Rectal smooth muscle tissue (tissue), 1 donor: ENCODE data around the gene SECISBP2.
"Not testable (repeated sequence)": the region's sequence is repeated elsewhere in the genome, so short reads cannot be mapped to it uniquely, and the experiment has no call there.

Source experiments
- H3K27ac ChIP-seq: one replicate; pipeline ENCODE4 v1.7.0; 2013; ENCODE audit warnings: low read depth, low read length, inconsistent platforms
- H3K27me3 ChIP-seq: one replicate; pipeline ENCODE4 v1.7.0; 2013; ENCODE audit warnings: low read length; ENCODE audit not compliant: control insufficient read depth, insufficient read depth
- H3K36me3 ChIP-seq: one replicate; pipeline ENCODE4 v1.7.0; 2013; ENCODE audit warnings: low read length; ENCODE audit not compliant: control insufficient read depth, insufficient read depth
- H3K4me1 ChIP-seq: one replicate; pipeline ENCODE4 v1.7.0; 2013; ENCODE audit warnings: low read length; ENCODE audit not compliant: control insufficient read depth, insufficient read depth
- H3K4me3 ChIP-seq: one replicate; pipeline ENCODE4 v1.7.0; 2013; ENCODE audit warnings: low read length
- H3K9ac ChIP-seq: one replicate; pipeline ENCODE4 v1.7.0; 2013; ENCODE audit warnings: low read length

Gene SECISBP2

DNA sequence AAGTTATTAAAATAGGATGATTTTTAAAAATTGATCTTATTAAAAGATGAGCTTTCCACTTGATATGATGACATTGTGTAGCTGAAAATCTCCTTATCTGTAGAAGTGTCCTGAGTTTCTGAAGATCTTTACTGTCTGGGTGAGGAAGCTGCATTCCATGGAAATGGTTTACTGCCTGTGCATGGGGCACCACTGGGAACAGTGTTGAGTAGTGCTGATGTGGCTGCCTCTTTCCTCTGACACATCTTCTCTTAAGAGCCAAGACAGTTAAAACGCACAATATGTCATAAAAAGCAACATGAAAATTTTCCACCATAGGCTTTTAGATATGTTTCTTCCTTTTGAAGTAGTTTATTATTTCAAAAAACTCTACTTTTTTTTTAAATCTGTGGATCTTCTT lies 24.6 kb downstream of the SECISBP2 start:
- Histone ChIP-seq H3K27ac (no peak overlapping the region), H3K36me3 (peaks cover 26% of the 10 kb centered on the region), H3K9ac (no peak overlapping the region), H3K4me3 (no peak overlapping the region), H3K4me1 (no peaks in the 10 kb centered on the region), H3K27me3 (no peaks in the 10 kb centered on the region)

DNA sequence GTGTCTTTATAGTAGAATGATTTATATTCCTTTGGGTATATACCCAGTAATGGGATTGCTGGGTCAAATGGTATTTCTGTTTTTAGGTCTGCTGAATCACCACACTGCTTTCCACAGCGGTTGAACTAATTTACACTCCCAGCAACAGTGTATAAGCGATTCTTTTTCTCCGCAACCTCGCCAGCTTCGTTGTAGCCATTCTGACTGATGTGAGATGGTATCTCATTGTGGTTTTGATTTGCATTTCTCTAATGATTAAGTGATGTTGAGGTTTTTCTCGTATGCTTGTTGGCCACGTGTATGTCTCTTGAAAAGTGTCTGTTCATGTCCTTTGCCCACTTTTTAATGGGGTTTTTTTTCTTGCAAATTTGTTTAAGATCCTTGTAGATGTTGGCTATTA lies 25.5 kb downstream of the SECISBP2 start:
- peaks cover 35% of the 10 kb centered on the region for H3K36me3 ChIP-seq
- H3K27me3 ChIP-seq, H3K27ac ChIP-seq, H3K4me3 ChIP-seq, H3K9ac ChIP-seq, H3K4me1 ChIP-seq: not testable (repeated sequence)

DNA sequence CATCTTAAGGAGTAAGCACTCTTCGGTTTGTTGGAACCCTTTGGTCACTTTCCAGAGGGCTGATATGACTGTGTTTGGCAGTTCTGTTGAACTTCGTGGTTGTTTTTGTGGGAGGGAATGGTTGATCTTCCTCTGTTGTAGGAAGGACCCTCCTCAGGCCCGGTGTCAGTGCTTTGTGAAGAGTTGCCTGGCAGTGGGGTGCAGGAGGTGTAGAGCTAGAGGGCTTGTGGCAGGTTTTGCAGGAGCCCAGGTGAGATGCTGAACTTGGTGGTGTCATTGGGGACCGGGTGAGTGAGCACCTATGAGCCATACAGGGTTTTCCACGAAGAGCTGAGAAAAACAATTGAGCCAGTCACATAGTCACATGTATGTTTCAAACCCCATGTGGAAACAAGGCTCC lies 27.2 kb downstream of the SECISBP2 start:
- no peak overlapping the region for H3K27ac ChIP-seq
- no peaks in the 10 kb centered on the region for H3K4me1 ChIP-seq
- H3K4me3 ChIP-seq: no peak overlapping the region
- H3K36me3 ChIP-seq: peaks cover 44% of the 10 kb centered on the region
- H3K27me3 ChIP-seq: no peaks in the 10 kb centered on the region
- no peak overlapping the region for H3K9ac ChIP-seq

DNA sequence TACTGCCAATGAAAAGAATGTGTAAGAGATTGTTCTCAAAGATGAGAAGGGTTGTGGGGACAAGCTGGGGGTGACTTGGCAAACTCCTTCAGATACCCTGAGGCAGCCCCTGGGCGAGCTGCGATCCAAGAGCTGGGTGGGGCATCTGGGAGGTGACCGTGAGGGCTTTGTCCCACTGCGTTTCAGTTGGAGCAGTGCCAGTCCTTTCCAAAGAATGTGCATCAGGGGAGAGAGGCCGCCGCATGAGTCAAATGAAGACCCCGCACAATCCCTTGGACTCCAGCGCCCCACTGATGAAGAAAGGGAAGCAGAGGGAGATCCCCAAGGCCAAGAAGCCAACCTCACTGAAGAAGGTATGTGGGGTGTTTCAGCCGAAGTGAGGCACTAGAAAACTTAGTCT lies 28.4 kb downstream of the SECISBP2 start:
- no peak overlapping the region for H3K27ac ChIP-seq
- H3K4me1 ChIP-seq: no peaks in the 10 kb centered on the region
- H3K4me3 ChIP-seq: no peak overlapping the region
- H3K9ac ChIP-seq: no peak overlapping the region
- peaks cover 53% of the 10 kb centered on the region for H3K36me3 ChIP-seq
- H3K27me3 ChIP-seq: no peaks in the 10 kb centered on the region

DNA sequence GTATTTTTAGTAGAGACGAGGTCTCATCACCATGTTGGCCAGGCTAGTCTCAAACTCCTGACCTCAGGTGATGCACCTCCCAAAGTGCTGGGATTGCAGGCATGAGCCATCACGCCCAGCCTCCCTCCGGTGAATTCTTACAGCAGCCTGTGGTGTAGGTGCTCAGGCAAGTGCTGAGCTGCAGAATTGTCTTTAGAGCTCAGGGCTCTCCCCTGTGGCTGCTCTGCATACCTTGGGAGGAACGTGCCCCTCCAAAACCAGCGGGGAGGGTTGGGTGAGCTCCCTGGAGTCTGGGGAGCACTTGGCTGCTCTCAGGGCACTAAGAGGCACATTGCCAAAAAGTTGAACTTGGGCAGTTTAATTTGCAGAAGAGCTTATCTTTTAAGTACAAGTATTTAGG lies 29.4 kb downstream of the SECISBP2 start:
- no peaks in the 10 kb centered on the region for H3K4me1 ChIP-seq
- peaks cover 52% of the 10 kb centered on the region for H3K36me3 ChIP-seq
- no peaks in the 10 kb centered on the region for H3K27me3 ChIP-seq
- no peak overlapping the region for H3K9ac ChIP-seq
- H3K27ac ChIP-seq: no peak overlapping the region
- H3K4me3 ChIP-seq: no peak overlapping the region

DNA sequence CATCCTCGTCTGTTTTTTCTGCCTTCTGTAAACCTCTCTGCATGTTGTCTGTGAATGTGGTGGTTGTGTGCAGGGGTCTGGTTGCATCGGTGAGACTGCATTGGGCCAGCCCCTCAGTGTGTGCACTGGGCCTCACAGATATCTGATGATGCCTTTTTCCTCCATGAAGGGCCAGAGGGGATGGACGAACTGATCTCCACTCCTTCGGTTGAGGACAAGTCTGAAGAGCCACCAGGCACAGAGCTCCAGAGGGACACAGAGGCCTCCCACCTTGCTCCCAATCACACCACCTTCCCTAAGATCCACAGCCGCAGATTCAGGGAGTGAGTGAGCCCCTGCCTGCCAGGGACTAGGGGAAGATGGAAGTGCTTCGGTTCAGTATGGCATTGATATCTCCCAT lies 31.3 kb downstream of the SECISBP2 start:
- Histone ChIP-seq H3K4me1 (no peaks in the 10 kb centered on the region), H3K9ac (no peak overlapping the region), H3K27ac (no peak overlapping the region), H3K27me3 (no peaks in the 10 kb centered on the region), H3K4me3 (no peak overlapping the region), H3K36me3 (peaks cover 56% of the 10 kb centered on the region)

DNA sequence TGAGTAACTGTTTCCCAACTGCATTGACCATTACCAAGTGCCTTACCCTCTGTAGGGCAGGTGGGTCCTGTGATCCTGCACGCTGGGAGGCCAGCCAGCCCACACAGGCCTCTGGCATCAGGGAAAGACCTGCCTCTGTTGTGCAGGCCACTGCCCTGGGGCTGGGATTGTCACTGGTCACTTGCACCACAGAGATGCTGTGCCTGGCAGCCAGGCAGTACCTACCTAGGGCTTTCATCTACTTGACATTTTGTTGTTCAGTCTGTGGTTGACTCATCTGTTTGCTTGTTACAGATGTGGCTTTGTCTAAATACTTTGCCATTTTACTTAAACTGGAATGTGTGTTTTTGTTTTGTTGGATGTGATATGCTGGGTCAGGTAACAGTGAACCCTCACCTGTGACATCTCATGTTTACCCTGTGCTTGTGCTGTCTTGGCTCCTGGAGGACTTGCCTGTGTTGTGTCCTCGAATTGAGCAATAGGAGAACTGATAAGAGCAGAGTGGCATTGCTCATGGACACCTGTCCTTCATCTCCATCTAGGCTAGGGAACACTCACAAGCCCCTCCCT lies 32.8 kb downstream of the SECISBP2 start:
- Histone ChIP-seq H3K27ac (no peak overlapping the region), H3K36me3 (peaks cover 58% of the 10 kb centered on the region), H3K9ac (no peak overlapping the region), H3K4me1 (no peaks in the 10 kb centered on the region), H3K4me3 (no peak overlapping the region), H3K27me3 (no peaks in the 10 kb centered on the region)

DNA sequence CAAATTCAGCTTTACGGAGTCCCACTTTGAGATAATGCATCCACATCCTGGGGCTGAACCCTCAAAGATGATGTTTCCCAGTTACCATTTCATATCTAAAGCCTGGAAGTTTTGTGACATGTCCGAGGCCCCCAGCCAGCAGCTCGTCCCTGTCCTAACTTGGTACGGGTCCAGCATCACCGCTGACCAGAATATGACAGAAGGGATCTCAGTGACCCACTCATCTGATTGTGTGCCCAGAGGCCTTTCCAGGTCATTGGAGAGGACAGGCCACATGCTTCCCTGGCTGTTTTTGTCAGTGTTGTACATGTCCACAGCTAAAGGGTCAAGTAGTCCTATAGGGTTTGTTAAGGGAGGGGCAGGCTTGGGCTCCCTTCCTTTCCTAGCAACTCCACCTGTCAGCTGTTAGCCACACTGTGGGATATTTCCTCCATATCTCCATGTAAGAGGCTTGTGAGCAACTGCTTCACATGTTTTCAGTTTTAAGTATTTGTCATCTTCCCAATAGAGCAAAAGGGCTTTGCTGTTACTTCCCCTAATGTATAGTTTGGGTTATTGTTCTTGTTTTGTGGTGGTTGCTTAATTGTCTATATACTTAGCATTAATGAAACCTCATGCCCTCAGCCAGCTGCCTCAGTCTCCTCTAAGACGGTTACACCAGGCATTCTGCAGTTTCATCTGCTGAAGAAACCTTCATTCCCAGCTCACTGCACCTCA lies 33.4 kb downstream of the SECISBP2 start:
- Histone ChIP-seq H3K27ac (no peak overlapping the region), H3K4me1 (no peaks in the 10 kb centered on the region), H3K9ac (no peak overlapping the region), H3K27me3 (no peaks in the 10 kb centered on the region), H3K36me3 (peaks cover 63% of the 10 kb centered on the region), H3K4me3 (no peak overlapping the region)

DNA sequence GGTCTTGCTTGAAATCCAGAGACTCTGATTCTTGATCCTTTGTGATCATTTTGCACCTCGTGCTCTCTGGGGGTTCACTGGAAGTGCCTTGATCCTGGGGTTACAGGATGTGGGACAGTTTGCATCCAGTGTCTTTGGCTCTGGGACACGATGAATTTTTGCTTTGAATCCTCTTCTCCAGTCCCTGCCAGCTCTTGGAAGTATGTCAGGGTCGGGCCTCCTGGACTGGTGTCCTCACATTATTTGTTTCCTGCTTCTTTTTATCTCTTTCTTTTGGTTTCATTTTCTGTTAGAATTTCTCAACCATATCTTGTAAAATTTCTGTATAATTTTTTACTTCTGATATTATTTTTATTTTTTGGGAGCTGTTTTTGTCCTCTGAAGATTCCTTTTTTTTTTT lies 34.2 kb downstream of the SECISBP2 start:
- peaks cover 63% of the 10 kb centered on the region for H3K36me3 ChIP-seq
- no peak overlapping the region for H3K4me3 ChIP-seq
- H3K27me3 ChIP-seq: no peaks in the 10 kb centered on the region
- H3K9ac ChIP-seq: no peak overlapping the region
- no peaks in the 10 kb centered on the region for H3K4me1 ChIP-seq
- H3K27ac ChIP-seq: no peak overlapping the region

DNA sequence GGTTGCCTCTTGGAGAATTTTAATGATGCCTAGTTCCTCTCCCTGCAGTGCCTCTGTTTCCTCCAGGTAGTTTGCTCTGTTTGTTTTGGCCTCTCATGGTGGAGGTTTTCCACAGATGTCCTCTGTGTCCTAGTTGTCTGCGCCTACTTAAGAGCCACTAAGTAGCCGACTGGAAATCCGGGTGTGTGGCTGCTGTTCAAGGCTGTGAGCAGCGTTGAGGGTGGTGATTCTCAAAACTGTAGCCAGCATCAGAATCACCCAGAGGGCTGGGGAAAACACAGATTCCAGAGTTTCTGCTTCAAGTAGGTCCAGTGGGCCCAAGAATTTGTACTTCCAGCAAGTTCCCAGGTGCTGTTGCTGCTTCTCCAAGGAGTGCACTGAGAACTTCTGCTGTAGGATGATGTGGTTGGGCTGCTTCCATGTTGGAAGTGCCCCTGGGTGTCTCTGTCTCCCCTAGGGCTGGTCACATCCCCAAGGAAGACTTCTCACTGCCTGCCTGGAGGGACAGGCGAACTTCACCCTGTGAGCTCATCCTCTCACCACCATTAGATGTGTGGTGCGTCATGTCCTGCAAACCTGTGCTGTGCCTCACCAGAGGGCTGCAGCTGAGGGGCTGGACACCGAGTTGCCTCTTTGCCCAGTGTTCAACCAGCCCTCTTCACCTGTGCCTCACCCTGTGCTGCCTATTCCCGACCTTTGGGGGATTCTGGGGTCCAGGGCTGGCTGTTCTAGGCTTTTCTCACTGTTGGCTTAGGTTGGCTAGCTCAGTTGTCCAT lies 34.8 kb downstream of the SECISBP2 start:
- H3K36me3 ChIP-seq: peaks cover 63% of the 10 kb centered on the region

DNA sequence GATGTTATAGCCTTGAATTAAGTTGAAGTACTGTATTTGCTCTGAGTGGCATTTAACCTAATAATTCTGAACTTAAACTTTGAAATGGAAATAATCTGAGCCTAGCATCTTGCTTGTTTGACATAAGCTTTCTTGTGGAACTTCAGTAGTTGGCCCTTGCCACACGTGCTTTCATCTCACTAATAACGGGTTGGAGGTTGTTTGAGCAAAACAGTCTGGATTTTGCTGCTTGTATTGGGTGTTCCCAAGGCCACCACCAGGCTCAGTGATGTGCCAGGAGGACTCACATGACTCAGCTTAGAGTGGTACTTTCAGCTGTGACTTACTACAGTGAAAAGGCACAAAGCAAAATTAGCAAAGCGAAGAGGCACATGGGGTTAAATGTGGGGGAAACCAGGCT lies 35.7 kb downstream of the SECISBP2 start:
- no peak overlapping the region for H3K4me3 ChIP-seq
- H3K9ac ChIP-seq: no peak overlapping the region
- no peaks in the 10 kb centered on the region for H3K4me1 ChIP-seq
- peaks cover 59% of the 10 kb centered on the region for H3K36me3 ChIP-seq
- no peaks in the 10 kb centered on the region for H3K27me3 ChIP-seq
- H3K27ac ChIP-seq: no peak overlapping the region

More for the DNA sequence above, 34.8 kb downstream of the SECISBP2 start:
- Histone ChIP-seq H3K4me3 (no peak overlapping the region), H3K9ac (no peak overlapping the region), H3K4me1 (no peaks in the 10 kb centered on the region), H3K27ac (no peak overlapping the region), H3K27me3 (no peaks in the 10 kb centered on the region)

DNA sequence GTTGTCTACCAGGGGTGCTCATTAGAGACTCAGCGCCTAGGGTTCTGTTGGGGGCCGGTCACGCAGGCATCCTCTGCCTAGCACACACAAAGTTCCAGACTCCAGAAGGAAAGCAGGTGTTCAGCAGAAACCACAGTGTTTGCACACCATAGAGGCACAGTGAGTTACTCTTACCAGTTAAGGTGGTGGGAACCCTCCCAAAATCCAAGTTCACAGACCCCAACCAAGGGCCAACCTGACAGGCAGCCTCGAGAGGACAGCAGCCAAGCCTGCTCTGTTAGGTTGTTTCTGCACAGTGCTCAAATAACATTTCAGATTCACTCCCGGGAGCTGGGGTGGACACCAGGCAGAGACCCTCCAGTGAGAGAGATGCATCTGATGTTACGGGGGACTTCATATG lies 36.2 kb downstream of the SECISBP2 start:
- no peaks in the 10 kb centered on the region for H3K27me3 ChIP-seq
- no peak overlapping the region for H3K9ac ChIP-seq
- H3K4me3 ChIP-seq: no peak overlapping the region
- no peak overlapping the region for H3K27ac ChIP-seq
- H3K36me3 ChIP-seq: peaks cover 59% of the 10 kb centered on the region
- no peaks in the 10 kb centered on the region for H3K4me1 ChIP-seq
